Measurements from ENCODE around the gene PFDN1.

The PFDN1 gene

GRCh38 chr5:140329739-140330481, 27.0 kb upstream of the PFDN1 start:
- no peak for FAIRE-seq
- DNase-seq (ENCODE audit: insufficient read length, low spot score): no peak

DNA sequence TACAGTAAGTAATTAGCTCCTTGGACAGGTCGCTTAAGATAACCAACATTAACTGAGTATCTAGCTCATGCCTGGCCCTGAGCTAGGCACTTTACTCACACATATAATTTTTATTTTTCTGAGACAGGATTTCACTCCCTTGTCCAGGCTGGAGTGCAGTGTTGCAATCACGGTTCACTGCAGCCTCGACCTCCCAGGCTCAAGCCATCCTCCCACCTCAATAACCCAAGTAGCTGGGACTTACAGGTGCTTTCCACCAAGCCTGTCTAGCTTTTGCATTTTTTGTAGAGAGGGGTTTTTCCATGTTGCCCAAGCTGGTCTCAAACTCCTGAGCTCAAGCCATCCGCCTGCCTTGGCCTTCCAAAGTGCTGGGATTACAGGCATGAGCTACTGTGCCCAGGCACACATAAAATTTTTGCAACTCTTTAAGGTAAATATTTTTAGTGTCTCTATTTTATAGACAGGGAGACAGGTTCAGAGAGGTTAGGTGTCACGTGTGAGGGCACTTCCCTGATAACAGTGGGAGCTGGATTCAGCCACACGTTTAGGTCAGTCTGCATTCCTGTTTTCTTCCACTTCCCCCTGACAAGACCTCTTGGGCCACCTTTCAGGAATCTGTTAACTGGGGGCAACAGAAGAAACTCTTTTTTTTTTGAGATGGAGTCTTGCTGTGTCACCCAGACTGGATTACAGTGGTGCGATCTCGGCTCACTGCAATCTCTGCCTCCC, 25.3 kb upstream of the PFDN1 start:
- FAIRE-seq: no peak
- DNase-seq (ENCODE audit: insufficient read length, low spot score): no peak

- FAIRE-seq (no peak), DNase-seq (ENCODE audit: insufficient read length, low spot score) (no peak)
Measured at GRCh38 chr5:140327589-140327988, 24.7 kb upstream of the PFDN1 start.

DNA sequence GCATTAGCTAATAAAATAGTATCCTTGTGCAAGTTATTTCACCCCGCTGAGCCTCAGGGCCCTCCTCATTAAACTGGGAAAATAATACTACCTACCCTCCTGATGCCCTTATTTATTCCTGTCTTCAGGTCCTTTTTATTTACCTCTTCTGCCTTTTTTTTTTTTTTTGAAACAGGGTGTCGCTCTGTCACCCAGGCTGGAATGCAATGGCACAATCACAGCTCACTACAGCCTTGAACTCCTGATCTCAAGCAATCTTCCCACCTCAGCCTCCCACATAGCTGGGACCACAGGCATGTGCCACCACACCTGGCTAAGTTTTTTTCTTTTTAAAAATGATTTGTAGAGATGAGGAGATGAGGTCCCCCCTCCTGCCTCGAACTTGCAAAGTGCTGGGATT, 22.6 kb upstream of the PFDN1 start:
- no peak for DNase-seq (ENCODE audit: insufficient read length, low spot score)
- no peak for FAIRE-seq

GRCh38 chr5:140324617-140325241, 21.8 kb upstream of the PFDN1 start:
- no peak for DNase-seq (ENCODE audit: insufficient read length, low spot score)

GRCh38 chr5:140324041-140324600, 21.2 kb upstream of the PFDN1 start:
- no peak for FAIRE-seq

More at GRCh38 chr5:140324617-140325241, 21.8 kb upstream of the PFDN1 start:
- no peak for FAIRE-seq

DNA sequence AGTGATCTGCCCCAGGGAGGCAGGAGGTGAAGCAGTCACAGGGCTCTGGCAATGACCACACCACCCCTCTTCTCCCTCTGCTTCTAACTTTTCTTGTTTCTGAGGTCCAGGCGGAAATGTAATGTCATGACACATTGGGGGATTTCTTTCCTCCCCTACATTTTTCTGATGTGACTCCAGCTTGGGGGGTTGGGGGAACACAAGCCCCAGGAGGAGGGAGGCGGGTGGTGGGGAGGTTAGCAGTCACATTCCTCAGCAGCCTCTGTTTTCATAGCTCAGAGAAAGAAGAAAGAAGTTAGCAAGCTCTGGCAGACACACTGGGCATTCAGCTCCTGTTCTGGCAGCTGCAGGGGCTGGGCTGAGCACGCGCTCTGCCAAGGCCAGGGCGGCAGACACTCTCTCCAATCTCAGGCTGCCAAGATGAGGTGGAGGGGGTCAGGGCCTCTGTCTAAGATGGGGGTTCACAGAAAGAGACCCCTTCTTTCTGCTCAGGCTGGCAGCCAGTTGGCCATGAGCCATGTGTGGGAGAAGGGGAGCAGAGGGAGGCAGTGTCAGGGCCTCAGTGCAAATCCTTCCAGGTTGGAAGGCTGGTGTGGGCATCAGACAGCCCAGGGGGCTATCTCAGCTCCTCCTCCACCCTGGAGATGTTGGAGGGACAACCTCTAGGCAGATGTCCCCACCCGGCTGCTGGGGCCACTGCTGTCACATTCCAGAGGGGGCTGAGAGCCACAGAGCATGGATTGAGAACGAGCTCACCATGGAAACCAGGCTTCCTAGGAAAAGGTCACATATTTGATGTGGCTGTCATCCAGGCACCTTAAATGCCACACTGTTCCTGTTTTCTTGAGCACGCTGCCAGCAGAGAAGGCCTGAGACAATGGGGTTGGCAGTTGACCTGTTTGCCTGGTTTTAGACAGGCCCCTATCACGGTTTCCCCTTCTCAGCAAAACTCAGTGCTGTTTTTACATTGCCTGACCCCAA, 20.1 kb upstream of the PFDN1 start:
- FAIRE-seq (no peak), DNase-seq (ENCODE audit: insufficient read length, low spot score) (no peak)

More at GRCh38 chr5:140324041-140324600, 21.2 kb upstream of the PFDN1 start:
- DNase-seq (ENCODE audit: insufficient read length, low spot score): no peak

- FAIRE-seq: no peak
- no peak for DNase-seq (ENCODE audit: insufficient read length, low spot score)
Measured at GRCh38 chr5:140321796-140322195, 18.9 kb upstream of the PFDN1 start.

DNA sequence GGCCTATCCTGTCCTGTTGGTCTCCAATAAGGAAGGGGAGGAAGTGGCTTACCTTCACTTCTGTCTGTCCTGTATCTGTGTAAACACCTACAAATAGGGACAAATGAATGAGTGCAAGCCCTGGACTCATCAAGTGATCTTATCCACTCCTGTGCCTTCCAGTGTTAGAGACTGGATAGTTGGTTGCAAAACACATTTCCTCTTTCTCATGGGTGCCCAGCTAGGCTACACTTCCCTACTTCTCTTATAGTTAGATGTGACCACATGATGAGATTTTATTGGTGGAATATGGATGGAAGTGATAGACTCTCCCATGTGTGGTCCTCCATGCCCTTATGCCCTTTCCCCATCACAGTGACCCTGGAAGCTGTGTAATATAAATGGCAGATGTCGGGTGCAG, 16.9 kb upstream of the PFDN1 start:
- FAIRE-seq: no peak
- no peak for DNase-seq (ENCODE audit: insufficient read length, low spot score)

DNA sequence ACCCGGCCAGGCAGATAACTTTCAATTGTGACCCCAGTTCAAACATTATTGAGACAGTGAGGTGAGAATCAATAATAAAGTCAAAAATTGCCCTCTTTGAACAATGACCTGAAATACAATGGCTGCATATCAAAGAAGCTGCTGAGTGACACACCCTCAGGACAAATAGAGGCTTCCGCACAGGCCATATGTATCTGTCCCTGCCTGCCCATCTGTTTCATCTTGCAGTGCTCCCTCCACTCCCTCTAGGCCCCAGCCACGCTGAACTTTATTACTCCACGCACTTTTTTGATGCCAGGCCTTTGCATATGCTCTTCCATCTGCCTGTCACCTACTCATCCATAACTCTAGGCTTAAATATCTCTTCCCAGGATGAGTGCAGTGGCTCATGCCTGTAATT, 15.9 kb upstream of the PFDN1 start:
- DNase-seq (ENCODE audit: insufficient read length, low spot score) (no peak), FAIRE-seq (no peak)

GRCh38 chr5:140317859-140318258, 15.0 kb upstream of the PFDN1 start:
- DNase-seq (ENCODE audit: insufficient read length, low spot score): no peak
- no peak for FAIRE-seq

DNA sequence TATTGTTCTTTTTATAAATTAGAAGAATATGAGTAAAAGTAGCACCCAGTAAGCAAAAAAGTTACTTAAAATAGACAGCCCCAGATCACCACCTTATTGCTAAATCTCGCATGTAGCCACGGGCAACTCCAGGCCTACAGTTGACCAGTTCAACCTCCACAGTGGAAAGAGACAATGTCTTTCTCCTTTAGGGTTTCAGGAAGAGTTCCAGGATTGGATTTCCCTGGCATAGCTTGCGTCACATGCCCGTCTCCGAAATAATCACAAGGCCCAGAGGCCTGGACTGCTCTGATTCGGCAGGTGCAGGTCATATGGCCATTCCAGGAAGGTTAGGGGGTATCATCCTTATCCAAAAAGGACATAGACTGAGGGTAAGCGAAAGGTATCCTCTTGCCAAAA, 9.9 kb upstream of the PFDN1 start:
- DNase-seq (ENCODE audit: insufficient read length, low spot score) (no peak), FAIRE-seq (no peak)

DNA sequence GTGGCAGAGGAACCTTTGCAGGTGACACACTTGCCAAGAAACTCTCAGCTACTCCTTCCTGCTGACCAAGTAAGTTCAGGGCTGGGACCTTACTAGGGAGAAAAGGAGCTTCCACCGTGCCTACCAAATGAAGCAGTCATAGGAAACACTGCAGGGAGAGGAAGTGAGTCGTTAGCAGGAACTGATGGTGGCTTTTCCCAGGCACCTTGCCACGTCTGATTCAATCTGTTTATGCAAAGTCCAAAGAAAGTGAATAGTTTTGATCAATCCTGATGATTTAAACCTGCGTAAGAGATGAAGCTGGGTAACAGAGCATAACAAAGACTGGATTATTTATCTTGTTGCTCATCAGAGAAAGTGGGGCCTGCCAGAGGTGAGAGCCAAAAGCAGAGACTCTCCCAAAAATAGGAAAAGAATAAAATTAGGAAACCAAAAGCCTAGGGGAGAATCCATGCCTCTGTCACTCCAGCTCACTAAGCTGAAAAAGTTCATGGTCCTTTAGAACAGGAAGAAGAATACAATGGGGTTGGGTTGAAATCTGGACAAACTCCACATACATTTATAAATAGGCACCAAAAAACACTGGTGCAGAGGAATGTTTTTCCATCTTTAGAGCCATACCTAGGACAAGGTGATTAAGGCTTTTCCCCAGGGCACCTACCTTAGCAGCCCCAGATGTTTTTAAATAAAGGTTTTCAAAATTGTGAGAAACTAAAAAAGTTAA, 9.3 kb upstream of the PFDN1 start:
- FAIRE-seq (no peak), DNase-seq (ENCODE audit: insufficient read length, low spot score) (no peak)

DNA sequence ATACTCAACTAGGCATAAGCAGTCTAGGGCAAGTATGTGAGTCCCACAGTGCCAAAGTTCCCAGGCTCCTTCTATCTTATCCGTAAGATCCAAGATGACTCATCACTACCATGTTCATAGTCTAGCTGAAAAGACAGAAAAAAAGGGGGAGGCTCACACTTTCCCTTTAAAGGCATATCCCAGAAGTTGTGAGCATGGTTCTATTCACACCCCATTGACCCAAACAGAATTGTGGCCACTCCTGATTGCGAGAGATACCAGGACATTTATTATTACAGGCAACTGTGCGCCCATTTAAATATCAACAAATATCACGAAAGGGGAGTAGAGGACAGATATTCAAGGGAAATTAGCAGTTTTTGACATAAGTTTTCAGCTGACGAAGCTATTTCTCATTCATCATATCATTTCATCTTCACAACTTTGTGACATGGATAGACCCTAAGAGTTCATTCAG, 8.1 kb upstream of the PFDN1 start:
- DNase-seq (ENCODE audit: insufficient read length, low spot score) (no peak), FAIRE-seq (no peak)

DNA sequence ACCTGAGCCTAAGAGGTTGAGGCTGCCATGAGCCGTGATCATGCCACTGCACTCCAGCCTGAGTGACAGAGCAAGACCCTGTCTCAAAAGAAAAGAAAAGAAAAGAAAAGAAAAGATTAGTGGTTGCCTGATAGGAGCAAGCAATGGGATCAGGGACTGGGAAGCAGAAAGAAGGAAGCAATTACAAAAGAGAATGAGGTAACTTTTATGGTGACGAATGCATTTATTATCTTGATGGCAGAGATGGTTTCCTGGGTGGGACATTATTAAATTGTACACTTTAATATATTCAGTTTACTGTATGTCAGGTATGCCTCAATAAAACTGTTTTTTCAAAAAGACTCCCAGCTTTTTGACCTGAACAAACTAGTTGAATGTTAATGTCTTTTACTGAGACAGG, 7.5 kb upstream of the PFDN1 start:
- DNase-seq (ENCODE audit: insufficient read length, low spot score): no peak
- no peak for FAIRE-seq

GRCh38 chr5:140309706-140310249, 6.9 kb upstream of the PFDN1 start:
- DNase-seq (ENCODE audit: insufficient read length, low spot score): no peak
- no peak for FAIRE-seq

- DNase-seq (ENCODE audit: insufficient read length, low spot score) (no peak), FAIRE-seq (no peak)
Measured at GRCh38 chr5:140305471-140305870, 2.6 kb upstream of the PFDN1 start.

DNA sequence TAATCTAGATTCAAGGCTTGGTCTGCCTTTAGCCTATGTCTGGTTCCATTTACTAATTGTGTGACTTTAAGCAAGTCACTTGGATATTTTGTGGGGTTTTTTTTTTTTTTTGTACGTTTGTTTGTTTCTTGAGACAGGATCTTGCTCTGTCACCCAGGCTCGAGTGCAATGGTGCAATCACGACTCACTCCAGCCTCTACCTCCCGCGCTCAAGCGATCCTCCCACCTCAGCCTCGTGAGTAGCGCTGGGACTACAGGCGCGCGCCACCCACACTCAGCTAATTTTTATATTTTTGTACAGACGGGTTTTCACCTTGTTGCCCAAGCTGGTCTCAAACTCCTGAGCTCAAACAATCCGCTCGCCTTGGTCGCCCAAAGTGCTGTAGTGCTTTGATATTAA, 1.1 kb upstream of the PFDN1 start:
- FAIRE-seq: no peak
- no peak for DNase-seq (ENCODE audit: insufficient read length, low spot score)

DNA sequence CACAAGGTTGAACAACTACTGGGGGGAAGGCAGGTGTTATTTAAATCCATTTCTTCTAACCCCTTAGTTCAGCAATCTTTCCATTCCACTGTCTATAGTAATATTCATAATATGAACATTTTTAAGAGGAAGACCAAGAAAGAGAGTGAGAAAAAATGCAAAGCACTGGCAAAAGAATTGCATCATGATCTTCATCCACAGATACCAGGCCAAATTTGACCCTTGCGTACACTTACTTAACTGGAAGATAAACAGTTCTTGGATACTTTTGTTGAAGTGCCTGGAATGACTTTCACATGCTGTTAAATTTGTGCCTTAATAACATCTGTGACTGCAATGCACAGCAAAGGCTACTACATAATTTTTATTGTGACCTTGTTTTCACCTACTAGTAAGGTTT, 1.8 kb downstream of the PFDN1 start:
- no peak for FAIRE-seq
- DNase-seq (ENCODE audit: insufficient read length, low spot score): no peak
